Loucy (cell line): ENCODE measurements around the gene SPEG.
A peak's percentile ranks its signal among the peaks of the same experiment; 100 is the strongest.

Experiments used
- EZH2phosphoT487 ChIP-seq: fragments of 200-600 bp; IDR thresholded peaks from 2 replicates; pipeline ENCODE4 v1.6.1; 2018; ENCODE audit warnings: antibody characterized with exemption, mild to moderate bottlenecking, moderate library complexity, borderline replicate concordance
- TF ChIP-seq, protein P1 (sequence below): fragments of 200-600 bp; sonication (generic); conservative IDR thresholded peaks from 2 replicates; pipeline ENCODE4 v1.5.1; 2014; ENCODE audit warnings: mild to moderate bottlenecking, antibody characterized with exemption, low read length

DNA sequence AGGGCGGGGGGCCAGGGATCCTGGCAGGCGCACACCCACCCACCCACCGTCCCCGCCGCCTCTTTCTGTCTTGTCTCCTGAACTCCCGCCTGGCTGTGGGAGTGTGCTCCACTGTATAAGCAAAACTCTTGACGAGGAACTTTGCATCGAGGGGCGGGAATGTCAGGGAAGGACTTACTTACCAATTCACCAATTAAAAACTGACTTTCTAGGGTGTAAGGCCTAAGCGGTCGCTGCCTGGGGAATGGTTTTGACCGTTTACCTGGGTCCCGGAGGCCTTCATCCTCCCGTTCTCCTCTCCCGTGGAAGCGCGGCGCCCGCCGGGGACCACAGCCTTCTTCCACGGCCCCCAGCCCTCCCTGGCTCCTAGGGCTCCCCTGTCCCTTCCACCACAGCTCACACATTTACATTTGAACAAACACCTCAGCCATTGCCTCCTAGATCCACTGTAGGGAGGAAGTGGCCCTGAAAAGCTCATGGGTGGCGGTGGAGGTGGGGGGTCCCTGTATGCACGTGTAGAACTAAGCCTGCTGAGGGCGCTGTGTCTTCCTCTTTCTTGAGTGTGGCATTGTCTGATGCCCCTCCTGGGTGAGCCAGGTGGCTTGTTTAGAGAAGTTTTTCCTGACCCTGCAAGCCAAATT lies 88.5 kb downstream of the SPEG start:
- TF ChIP-seq, protein P1, sequence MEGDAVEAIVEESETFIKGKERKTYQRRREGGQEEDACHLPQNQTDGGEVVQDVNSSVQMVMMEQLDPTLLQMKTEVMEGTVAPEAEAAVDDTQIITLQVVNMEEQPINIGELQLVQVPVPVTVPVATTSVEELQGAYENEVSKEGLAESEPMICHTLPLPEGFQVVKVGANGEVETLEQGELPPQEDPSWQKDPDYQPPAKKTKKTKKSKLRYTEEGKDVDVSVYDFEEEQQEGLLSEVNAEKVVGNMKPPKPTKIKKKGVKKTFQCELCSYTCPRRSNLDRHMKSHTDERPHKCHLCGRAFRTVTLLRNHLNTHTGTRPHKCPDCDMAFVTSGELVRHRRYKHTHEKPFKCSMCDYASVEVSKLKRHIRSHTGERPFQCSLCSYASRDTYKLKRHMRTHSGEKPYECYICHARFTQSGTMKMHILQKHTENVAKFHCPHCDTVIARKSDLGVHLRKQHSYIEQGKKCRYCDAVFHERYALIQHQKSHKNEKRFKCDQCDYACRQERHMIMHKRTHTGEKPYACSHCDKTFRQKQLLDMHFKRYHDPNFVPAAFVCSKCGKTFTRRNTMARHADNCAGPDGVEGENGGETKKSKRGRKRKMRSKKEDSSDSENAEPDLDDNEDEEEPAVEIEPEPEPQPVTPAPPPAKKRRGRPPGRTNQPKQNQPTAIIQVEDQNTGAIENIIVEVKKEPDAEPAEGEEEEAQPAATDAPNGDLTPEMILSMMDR: peak; percentile 35
- no peak for TF ChIP-seq EZH2phosphoT487
